GM23338 (cell line): Measurements from ENCODE around the gene KDM4F. TPM values are rescaled to one million over a fixed set of nuclear protein-coding genes. Genes with fewer than 3 reads are reported as not detected.
"Not testable (repeated sequence)": the region's sequence is repeated elsewhere in the genome, so short reads cannot be mapped to it uniquely, and the experiment has no call there.

Experiments used
- ATAC-seq: fragments of 200-7000 bp; cut with Tn5 transposase; 3 replicates; pipeline ENCODE4 v1.9.1; 2020
- DNase-seq: peaks from one replicate; pipeline ENCODE4 v3.0.0-alpha.2; 2015; ENCODE audit warnings: low spot score
- H2AFZ ChIP-seq: fragments of 200-600 bp; sonication (generic); 2 replicates; pipeline ENCODE4 v1.8.0; 2016; ENCODE audit warnings: antibody characterized with exemption, mild to moderate bottlenecking, moderate library complexity
- H3F3A ChIP-seq: fragments of 200-600 bp; sonication (generic); replicated peaks from 2 replicates; pipeline ENCODE4 v1.8.0; 2017; ENCODE audit warnings: antibody characterized with exemption, mixed run types, low read depth
- H3K27ac ChIP-seq: fragments of 200-600 bp; sonication (generic); 2 replicates; pipeline ENCODE4 v1.6.1; 2016; ENCODE audit warnings: low read depth
- H3K27me3 ChIP-seq: fragments of 200-600 bp; sonication (generic); 2 replicates; pipeline ENCODE4 v1.8.0; 2016; ENCODE audit warnings: mild to moderate bottlenecking, mixed run types, moderate library complexity; ENCODE audit not compliant: insufficient read depth
- H3K36me3 ChIP-seq: fragments of 200-600 bp; sonication (generic); 2 replicates; pipeline ENCODE4 v1.8.0; 2016; ENCODE audit warnings: mild to moderate bottlenecking; ENCODE audit not compliant: insufficient read depth
- H3K4me1 ChIP-seq: fragments of 200-600 bp; sonication (generic); 2 replicates; pipeline ENCODE4 v1.8.0; 2016; ENCODE audit warnings: mild to moderate bottlenecking, moderate library complexity; ENCODE audit not compliant: insufficient read depth
- H3K4me2 ChIP-seq: fragments of 200-600 bp; sonication (generic); 2 replicates; pipeline ENCODE4 v1.7.1; 2017; ENCODE audit warnings: mixed run types
- H3K4me3 ChIP-seq: fragments of 200-600 bp; sonication (generic); 2 replicates; pipeline ENCODE4 v1.6.1; 2016; ENCODE audit warnings: mixed run types
- H3K79me2 ChIP-seq: fragments of 200-600 bp; sonication (generic); replicated peaks from 2 replicates; pipeline ENCODE4 v1.8.0; 2017; ENCODE audit warnings: mild to moderate bottlenecking; ENCODE audit not compliant: insufficient read depth
- H3K9me2 ChIP-seq: fragments of 200-600 bp; sonication (generic); 2 replicates; pipeline ENCODE4 v1.8.0; 2017; ENCODE audit not compliant: insufficient read depth
- H4K20me1 ChIP-seq: fragments of 200-600 bp; sonication (generic); replicated peaks from 2 replicates; pipeline ENCODE4 v1.8.0; 2017; ENCODE audit warnings: mild to moderate bottlenecking; ENCODE audit not compliant: insufficient read depth
- H3K27ac Mint-ChIP-seq: 2 replicates; pipeline ENCODE4 v1.8.0; 2020; ENCODE audit warnings: inconsistent platforms, mild to moderate bottlenecking, moderate library complexity, mixed read lengths
- H3K27me3 Mint-ChIP-seq: 3 replicates; pipeline ENCODE4 v1.8.0; 2022; ENCODE audit warnings: low read depth, mild to moderate bottlenecking, moderate library complexity, mixed read lengths, inconsistent platforms; ENCODE audit not compliant: insufficient read depth, poor library complexity
- H3K36me3 Mint-ChIP-seq: 3 replicates; pipeline ENCODE4 v1.8.0; 2021; ENCODE audit warnings: low read depth, mild to moderate bottlenecking, inconsistent platforms, moderate library complexity, mixed read lengths
- H3K4me1 Mint-ChIP-seq: 3 replicates; pipeline ENCODE4 v1.8.0; 2020; ENCODE audit warnings: mild to moderate bottlenecking, inconsistent platforms, mixed read lengths
- H3K4me3 Mint-ChIP-seq: 3 replicates; pipeline ENCODE4 v1.8.0; 2021; ENCODE audit warnings: moderate library complexity, mild to moderate bottlenecking, inconsistent platforms, mixed read lengths
- H3K9me3 Mint-ChIP-seq: 3 replicates; pipeline ENCODE4 v1.8.0; 2020; ENCODE audit warnings: moderate library complexity, mild to moderate bottlenecking, inconsistent platforms, mixed read lengths
- CREB1 ChIP-seq: fragments of 250-450 bp; sonication (Bioruptor Pico); IDR thresholded peaks from 2 replicates; pipeline ENCODE4 v1.5.0; 2020; ENCODE audit warnings: low read depth, mild to moderate bottlenecking, moderate library complexity
- EZH2 ChIP-seq: fragments of 200-600 bp; sonication (generic); IDR thresholded peaks from one replicate; pipeline ENCODE4 v1.8.0; 2017; ENCODE audit warnings: antibody characterized with exemption, mild to moderate bottlenecking, low read depth; ENCODE audit not compliant: unreplicated experiment
- EZH2phosphoT487 ChIP-seq: fragments of 200-600 bp; sonication (generic); IDR thresholded peaks from one replicate; pipeline ENCODE4 v1.8.1; 2018; ENCODE audit warnings: antibody characterized with exemption; ENCODE audit not compliant: unreplicated experiment
- JUNB ChIP-seq: IDR thresholded peaks from one replicate; pipeline ENCODE4 v1.6.1; 2016; ENCODE audit warnings: antibody characterized with exemption; ENCODE audit not compliant: unreplicated experiment
- NANOG ChIP-seq: IDR thresholded peaks from 2 replicates; pipeline ENCODE4 v1.6.1; 2016; ENCODE audit warnings: antibody characterized with exemption, borderline replicate concordance
- POLR2AphosphoS5 ChIP-seq: IDR thresholded peaks from 2 replicates; pipeline ENCODE4 v1.6.1; 2016; ENCODE audit warnings: antibody characterized with exemption, low read depth
- STAT1 ChIP-seq: IDR thresholded peaks from one replicate; pipeline ENCODE4 v1.6.1; 2016; ENCODE audit warnings: antibody characterized with exemption; ENCODE audit not compliant: unreplicated experiment
- ZNF114 ChIP-seq: fragments of 250-450 bp; sonication (Bioruptor Pico); IDR thresholded peaks from 2 replicates; pipeline ENCODE4 v1.5.0; 2020; ENCODE audit warnings: mild to moderate bottlenecking, moderate library complexity
- ZNF331 ChIP-seq: fragments of 250-450 bp; sonication (Bioruptor Pico); IDR thresholded peaks from 2 replicates; pipeline ENCODE4 v1.5.0; 2020; ENCODE audit warnings: low read depth, mild to moderate bottlenecking, moderate library complexity
- polyA plus RNA-seq: library from polyadenylated mRNA; unstranded; fragments of >200 nt; fragmentation: Nextera tagmentation; extraction: Ambion mirVana; gene quantifications from 2 replicates; pipeline ENCODE4 v1.2.1, GENCODE V29; 2016
- total RNA-seq: library from RNA; depleted of rRNA; stranded (reverse); fragments of >200 nt; shearing (Covaris generic); gene quantifications from 2 replicates; pipeline ENCODE4 v1.2.3, GENCODE V29; 2014
- TF ChIP-seq, protein P1 (sequence below): IDR thresholded peaks from one replicate; pipeline ENCODE4 v1.6.1; 2018; ENCODE audit warnings: antibody characterized with exemption; ENCODE audit not compliant: unreplicated experiment
- TF ChIP-seq, protein P2 (sequence below): IDR thresholded peaks from 2 replicates; pipeline ENCODE4 v1.6.1; 2016; ENCODE audit warnings: antibody characterized with exemption
- TF ChIP-seq, protein P3 (sequence below), 2 experiments: fragments of 200-600 bp in 1 of 2; sonication (generic) in 1 of 2; conservative IDR thresholded peaks; 2 replicates each; pipeline versions ENCODE4 v1.5.1 to v1.6.1; 2016 to 2017; ENCODE audit warnings: antibody characterized with exemption in 2 of 2, low read depth in 2 of 2, mild to moderate bottlenecking in 2 of 2, moderate library complexity in 1 of 2

The KDM4F gene
- total and polyA plus RNA-seq, 2 experiments from 2014 or later = not detected

DNA sequence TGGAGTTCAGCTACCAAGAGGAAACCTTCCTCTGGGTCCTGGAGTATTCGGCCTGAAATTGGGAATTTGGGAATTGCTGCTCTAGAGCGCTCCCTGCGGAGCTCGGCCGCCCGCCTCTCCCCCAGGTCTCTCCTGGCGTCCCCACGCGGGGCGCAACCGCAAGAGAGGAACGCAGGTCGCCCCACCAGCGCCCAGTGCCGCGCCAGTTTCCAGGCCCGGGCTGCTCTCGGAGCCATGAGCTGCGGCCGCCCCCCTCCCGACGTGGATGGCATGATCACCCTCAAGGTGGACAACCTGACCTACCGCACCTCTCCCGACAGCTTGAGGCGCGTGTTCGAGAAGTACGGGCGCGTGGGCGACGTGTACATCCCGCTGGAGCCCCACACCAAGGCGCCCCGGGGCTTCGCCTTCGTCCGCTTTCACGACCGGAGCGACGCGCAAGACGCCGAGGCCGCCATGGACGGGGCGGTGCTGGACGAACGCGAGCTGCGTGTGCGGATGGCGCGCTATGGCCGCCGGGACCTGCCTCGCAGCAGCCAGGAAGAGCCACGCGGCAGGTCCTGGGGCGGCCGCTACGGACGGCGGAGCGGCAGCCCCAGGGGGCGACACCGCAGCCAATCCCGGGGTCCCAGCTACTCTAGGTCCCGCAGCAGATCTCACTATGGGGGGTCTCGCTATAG lies 11.7 kb upstream of the KDM4F start:
- not testable (repeated sequence) for H3K79me2 ChIP-seq, H3K36me3 ChIP-seq, H3K4me1 ChIP-seq, H3K27me3 Mint-ChIP-seq, H3K4me1 Mint-ChIP-seq, H3K27ac ChIP-seq, H3K27me3 ChIP-seq, H4K20me1 ChIP-seq, H3K9me2 ChIP-seq, H3K4me3 ChIP-seq, H3K27ac Mint-ChIP-seq, H3K4me2 ChIP-seq, H3K4me3 Mint-ChIP-seq, ATAC-seq, H3F3A ChIP-seq, H3K36me3 Mint-ChIP-seq, H3K9me3 Mint-ChIP-seq, H2AFZ ChIP-seq
- peak; percentile 18 for DNase-seq

DNA sequence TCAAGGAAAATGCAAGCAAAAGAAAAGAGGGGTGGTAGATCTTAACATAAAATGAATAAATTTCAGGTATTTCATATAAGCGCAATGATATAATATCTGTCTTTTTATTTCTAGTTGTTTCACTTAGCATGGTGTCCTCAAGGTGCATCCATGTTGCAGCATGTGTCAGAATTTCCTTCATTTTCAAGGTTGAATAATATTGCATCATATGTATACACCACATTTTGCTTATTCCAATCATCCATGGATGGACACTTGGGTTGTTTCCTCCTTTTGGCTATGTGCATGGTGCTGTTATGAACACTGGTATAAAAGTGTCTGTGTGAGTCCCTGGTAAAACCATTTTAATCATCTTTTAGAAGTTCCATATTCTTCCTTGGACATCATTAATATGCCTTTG lies 7.0 kb upstream of the KDM4F start:
- Mint-ChIP-seq H3K4me1 (no peaks in the 10 kb centered on the region), H3K9me3 (no peaks in the 10 kb centered on the region), H3K36me3 (no peaks in the 10 kb centered on the region), H3K4me3 (no peak overlapping the region), H3K27me3 (no peaks in the 10 kb centered on the region), H3K27ac (no peak overlapping the region)
- Histone ChIP-seq H3K79me2 (no peaks in the 10 kb centered on the region), H3K4me2 (no peak overlapping the region), H3K27ac (no peak overlapping the region), H3K4me1 (no peaks in the 10 kb centered on the region), H3F3A (no peaks in the 10 kb centered on the region), H3K4me3 (no peak overlapping the region), H2AFZ (no peak overlapping the region), H4K20me1 (no peaks in the 10 kb centered on the region), H3K36me3 (no peaks in the 10 kb centered on the region), H3K27me3 (no peaks in the 10 kb centered on the region), H3K9me2 (0 out of 2 replicates have a peak, but pooled peaks cover 2% of the 10 kb centered on the region)
- no peak for DNase-seq
- ATAC-seq = no peak
- TF ChIP-seq POLR2AphosphoS5 (no peak), STAT1 (no peak), CREB1 (CRISPR knock-in tag) (no peak), JUNB (no peak)

DNA sequence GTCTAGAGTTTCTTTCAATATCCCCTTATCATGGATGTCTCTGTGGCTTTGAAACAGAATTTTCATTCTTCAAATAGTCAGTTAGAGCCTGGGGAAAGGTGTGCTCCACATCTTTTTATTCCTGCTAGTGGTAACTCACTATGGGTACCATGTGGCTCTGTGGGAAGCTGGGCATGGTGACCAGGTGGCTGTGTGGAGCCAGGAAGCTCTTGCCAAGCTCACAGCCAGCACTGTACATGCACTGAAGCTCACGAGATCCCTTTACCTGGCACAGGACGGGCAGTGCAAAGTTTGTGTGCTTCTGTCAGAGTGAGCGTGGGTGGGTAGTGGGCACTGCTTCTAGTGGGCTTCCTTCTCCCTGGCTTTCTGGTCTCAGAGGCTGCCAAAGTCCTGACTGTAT lies 6.3 kb upstream of the KDM4F start:
- no peak for ATAC-seq
- H3K27ac Mint-ChIP-seq = no peak overlapping the region
- no peak for TF ChIP-seq JUNB
- TF ChIP-seq ZNF331 (CRISPR knock-in tag) = no peak
- TF ChIP-seq POLR2AphosphoS5 = no peak
- no peak for TF ChIP-seq EZH2phosphoT487
- TF ChIP-seq, protein P1, sequence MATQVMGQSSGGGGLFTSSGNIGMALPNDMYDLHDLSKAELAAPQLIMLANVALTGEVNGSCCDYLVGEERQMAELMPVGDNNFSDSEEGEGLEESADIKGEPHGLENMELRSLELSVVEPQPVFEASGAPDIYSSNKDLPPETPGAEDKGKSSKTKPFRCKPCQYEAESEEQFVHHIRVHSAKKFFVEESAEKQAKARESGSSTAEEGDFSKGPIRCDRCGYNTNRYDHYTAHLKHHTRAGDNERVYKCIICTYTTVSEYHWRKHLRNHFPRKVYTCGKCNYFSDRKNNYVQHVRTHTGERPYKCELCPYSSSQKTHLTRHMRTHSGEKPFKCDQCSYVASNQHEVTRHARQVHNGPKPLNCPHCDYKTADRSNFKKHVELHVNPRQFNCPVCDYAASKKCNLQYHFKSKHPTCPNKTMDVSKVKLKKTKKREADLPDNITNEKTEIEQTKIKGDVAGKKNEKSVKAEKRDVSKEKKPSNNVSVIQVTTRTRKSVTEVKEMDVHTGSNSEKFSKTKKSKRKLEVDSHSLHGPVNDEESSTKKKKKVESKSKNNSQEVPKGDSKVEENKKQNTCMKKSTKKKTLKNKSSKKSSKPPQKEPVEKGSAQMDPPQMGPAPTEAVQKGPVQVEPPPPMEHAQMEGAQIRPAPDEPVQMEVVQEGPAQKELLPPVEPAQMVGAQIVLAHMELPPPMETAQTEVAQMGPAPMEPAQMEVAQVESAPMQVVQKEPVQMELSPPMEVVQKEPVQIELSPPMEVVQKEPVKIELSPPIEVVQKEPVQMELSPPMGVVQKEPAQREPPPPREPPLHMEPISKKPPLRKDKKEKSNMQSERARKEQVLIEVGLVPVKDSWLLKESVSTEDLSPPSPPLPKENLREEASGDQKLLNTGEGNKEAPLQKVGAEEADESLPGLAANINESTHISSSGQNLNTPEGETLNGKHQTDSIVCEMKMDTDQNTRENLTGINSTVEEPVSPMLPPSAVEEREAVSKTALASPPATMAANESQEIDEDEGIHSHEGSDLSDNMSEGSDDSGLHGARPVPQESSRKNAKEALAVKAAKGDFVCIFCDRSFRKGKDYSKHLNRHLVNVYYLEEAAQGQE = no peak
- no peak for TF ChIP-seq ZNF114 (CRISPR knock-in tag)
- TF ChIP-seq, protein P2, sequence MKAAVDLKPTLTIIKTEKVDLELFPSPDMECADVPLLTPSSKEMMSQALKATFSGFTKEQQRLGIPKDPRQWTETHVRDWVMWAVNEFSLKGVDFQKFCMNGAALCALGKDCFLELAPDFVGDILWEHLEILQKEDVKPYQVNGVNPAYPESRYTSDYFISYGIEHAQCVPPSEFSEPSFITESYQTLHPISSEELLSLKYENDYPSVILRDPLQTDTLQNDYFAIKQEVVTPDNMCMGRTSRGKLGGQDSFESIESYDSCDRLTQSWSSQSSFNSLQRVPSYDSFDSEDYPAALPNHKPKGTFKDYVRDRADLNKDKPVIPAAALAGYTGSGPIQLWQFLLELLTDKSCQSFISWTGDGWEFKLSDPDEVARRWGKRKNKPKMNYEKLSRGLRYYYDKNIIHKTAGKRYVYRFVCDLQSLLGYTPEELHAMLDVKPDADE = no peak
- TF ChIP-seq CREB1 (CRISPR knock-in tag) = no peak
- TF ChIP-seq STAT1 = no peak
- TF ChIP-seq, protein P3, sequence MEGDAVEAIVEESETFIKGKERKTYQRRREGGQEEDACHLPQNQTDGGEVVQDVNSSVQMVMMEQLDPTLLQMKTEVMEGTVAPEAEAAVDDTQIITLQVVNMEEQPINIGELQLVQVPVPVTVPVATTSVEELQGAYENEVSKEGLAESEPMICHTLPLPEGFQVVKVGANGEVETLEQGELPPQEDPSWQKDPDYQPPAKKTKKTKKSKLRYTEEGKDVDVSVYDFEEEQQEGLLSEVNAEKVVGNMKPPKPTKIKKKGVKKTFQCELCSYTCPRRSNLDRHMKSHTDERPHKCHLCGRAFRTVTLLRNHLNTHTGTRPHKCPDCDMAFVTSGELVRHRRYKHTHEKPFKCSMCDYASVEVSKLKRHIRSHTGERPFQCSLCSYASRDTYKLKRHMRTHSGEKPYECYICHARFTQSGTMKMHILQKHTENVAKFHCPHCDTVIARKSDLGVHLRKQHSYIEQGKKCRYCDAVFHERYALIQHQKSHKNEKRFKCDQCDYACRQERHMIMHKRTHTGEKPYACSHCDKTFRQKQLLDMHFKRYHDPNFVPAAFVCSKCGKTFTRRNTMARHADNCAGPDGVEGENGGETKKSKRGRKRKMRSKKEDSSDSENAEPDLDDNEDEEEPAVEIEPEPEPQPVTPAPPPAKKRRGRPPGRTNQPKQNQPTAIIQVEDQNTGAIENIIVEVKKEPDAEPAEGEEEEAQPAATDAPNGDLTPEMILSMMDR (conservative IDR thresholded peaks at IDR 0.05; ENCODE audit: low read depth in 2 of 2) = no peak
- TF ChIP-seq EZH2 = no peak
- TF ChIP-seq NANOG = no peak

More for the DNA sequence above, 6.3 kb upstream of the KDM4F start:
- no peaks in the 10 kb centered on the region for H3F3A ChIP-seq
- Mint-ChIP-seq H3K4me1 (no peaks in the 10 kb centered on the region), H3K4me3 (no peak overlapping the region), H3K27me3 (no peaks in the 10 kb centered on the region), H3K9me3 (no peaks in the 10 kb centered on the region), H3K36me3 (no peaks in the 10 kb centered on the region)
- H3K79me2 ChIP-seq = no peaks in the 10 kb centered on the region
- no peak overlapping the region for H2AFZ ChIP-seq
- DNase-seq = no peak
- no peaks in the 10 kb centered on the region for H4K20me1 ChIP-seq
- no peaks in the 10 kb centered on the region for H3K4me1 ChIP-seq
- H3K4me3 ChIP-seq = no peak overlapping the region
- no peak overlapping the region for H3K27ac ChIP-seq
- no peak overlapping the region for H3K4me2 ChIP-seq
- H3K27me3 ChIP-seq = no peaks in the 10 kb centered on the region
- 0 out of 2 replicates have a peak, but pooled peaks cover 2% of the 10 kb centered on the region for H3K9me2 ChIP-seq
- H3K36me3 ChIP-seq = no peaks in the 10 kb centered on the region
